WERI-Rb-1 (cell line): ENCODE measurements around the gene LNPEP.
A peak's percentile ranks its signal among the peaks of the same experiment; 100 is the strongest.

Experiments used
- DNase-seq: peaks from one replicate; pipeline ENCODE4 v3.0.0-alpha.2; 2020
- H3K27ac ChIP-seq: fragments of 250-450 bp; sonication (Bioruptor Pico); 2 replicates; pipeline ENCODE4 v1.5.1; 2020; ENCODE audit warnings: mild to moderate bottlenecking, moderate library complexity
- H3K27me3 ChIP-seq: fragments of 250-450 bp; sonication (Bioruptor Pico); 2 replicates; pipeline ENCODE4 v1.5.1; 2021; ENCODE audit warnings: mild to moderate bottlenecking, low read depth, moderate library complexity; ENCODE audit not compliant: insufficient read depth, severe bottlenecking
- H3K36me3 ChIP-seq: fragments of 250-450 bp; sonication (Bioruptor Pico); 2 replicates; pipeline ENCODE4 v1.5.1; 2020; ENCODE audit warnings: mild to moderate bottlenecking, moderate library complexity
- H3K4me3 ChIP-seq: 2 replicates; pipeline ENCODE4 v1.5.1; 2011; ENCODE audit warnings: low read depth, mild to moderate bottlenecking, control low read depth, low read length
- H3K9me3 ChIP-seq: fragments of 250-450 bp; sonication (Bioruptor Pico); 2 replicates; pipeline ENCODE4 v1.5.1; 2021; ENCODE audit warnings: mild to moderate bottlenecking, moderate library complexity; ENCODE audit not compliant: severe bottlenecking
- CTCF ChIP-seq: IDR thresholded peaks from 2 replicates; pipeline ENCODE4 v1.5.1; 2011; ENCODE audit warnings: low read depth, mild to moderate bottlenecking, control low read depth, inconsistent platforms, low read length

The LNPEP gene

DNA sequence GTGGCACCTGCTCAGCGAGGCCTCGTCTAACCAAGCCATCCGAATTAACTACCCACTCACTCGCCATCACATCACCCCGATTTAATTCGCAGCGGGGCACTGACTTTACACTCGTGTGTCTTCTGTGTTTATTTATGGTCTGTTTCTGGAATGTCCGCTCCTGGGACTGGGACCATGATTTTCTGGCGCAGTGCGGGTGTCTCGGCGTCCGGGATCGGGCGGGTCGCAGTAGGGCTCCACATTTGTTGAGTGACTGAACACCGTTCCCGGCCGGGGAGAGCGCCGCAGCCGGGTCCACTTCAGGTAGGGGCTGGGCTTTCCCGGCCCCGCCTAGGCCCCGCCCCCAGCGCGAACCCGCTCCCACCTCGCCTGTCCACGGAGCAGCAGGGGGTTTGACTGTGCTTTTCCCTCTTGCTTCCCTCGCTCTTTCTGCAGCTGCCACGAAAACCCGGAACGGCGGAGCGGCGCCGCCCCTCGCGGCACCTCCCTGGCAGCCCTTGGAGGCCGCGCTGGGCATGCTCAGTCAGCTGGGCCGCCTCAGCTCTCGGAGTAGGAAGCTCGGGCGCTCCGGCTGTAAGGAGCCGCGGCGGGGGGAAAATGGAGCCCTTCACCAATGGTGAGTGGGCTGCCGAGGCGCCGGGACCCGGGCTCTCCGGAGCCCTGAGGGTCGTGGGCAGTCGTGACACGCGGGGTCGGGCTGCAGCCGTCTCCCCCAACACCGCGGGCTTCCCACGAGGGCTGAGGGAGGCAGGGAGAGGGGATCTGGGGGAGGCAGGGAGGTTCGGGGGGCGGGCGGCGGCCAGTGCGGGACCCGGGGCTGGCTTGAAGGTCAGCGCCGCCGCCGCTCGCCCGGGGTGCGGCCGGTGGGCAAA is at the start of gene LNPEP:
TSS of gene LNPEP (plus strand) at position 522 of the 872 bp plus-strand sequence. CDS start at position 598, 76 bp downstream.
- Histone ChIP-seq H3K27ac (peak within 1 kb of the TSS; percentile 95), H3K4me3 (peak within 1 kb of the TSS; percentile 99), H3K27me3 (no peaks in the 10 kb centered on the region), H3K36me3 (no peaks in the 10 kb centered on the region), H3K9me3 (no peaks in the 10 kb centered on the region)
- peak; percentile 98 for DNase-seq
- no peak for TF ChIP-seq CTCF

GRCh38 chr5:96893342-96893741 is 42.5 kb upstream of the LNPEP start:
- Histone ChIP-seq H3K9me3 (no peaks in the 10 kb centered on the region), H3K27me3 (no peaks in the 10 kb centered on the region), H3K27ac (no peak overlapping the region), H3K36me3 (no peaks in the 10 kb centered on the region), H3K4me3 (no peak overlapping the region)
- no peak for DNase-seq
- no peak for TF ChIP-seq CTCF

DNA sequence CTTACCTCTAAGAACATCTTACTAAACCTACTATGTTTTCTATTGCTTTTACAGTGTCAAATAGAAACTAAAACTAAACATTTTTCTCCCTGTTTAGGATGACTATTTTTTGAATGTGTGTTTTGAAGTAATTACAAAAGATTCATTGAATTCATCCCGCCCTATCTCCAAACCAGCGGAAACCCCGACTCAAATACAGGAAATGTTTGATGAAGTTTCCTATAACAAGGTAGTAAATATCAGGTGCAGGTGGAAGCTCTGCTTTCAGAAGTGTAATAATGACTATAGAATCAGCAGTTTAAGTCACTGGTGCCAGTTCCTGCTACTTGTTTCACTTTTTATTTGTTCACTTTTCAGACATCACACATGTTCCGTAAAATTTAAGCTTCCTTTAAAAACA is 39.6 kb upstream of the LNPEP start:
- no peak overlapping the region for H3K4me3 ChIP-seq
- no peak for TF ChIP-seq CTCF
- H3K9me3 ChIP-seq: no peaks in the 10 kb centered on the region
- no peaks in the 10 kb centered on the region for H3K36me3 ChIP-seq
- no peak overlapping the region for H3K27ac ChIP-seq
- no peak for DNase-seq
- H3K27me3 ChIP-seq: no peaks in the 10 kb centered on the region

DNA sequence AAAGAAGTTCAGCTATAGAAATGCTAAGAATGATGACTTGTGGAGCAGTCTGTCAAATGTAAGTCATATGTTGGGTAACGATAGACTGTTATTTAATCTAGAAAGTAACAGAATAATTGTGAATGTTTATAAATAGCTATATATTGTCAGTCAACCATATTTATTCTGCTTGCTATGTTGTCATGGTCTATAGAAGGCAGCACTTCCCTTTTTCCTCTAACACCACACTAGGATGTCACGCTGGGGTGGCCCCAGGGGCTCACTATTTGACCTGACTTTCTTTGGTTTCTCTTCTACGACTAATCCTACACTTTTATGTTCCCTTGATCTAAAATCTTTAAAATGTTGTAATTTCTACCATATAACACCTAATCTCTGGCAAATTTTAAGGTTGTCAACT is 39.1 kb upstream of the LNPEP start:
- H3K9me3 ChIP-seq: no peaks in the 10 kb centered on the region
- H3K27me3 ChIP-seq: no peaks in the 10 kb centered on the region
- no peak overlapping the region for H3K27ac ChIP-seq
- H3K36me3 ChIP-seq: no peaks in the 10 kb centered on the region
- no peak overlapping the region for H3K4me3 ChIP-seq
- no peak for TF ChIP-seq CTCF
- no peak for DNase-seq

GRCh38 chr5:96901384-96901783 is 34.5 kb upstream of the LNPEP start:
- no peaks in the 10 kb centered on the region for H3K9me3 ChIP-seq
- no peaks in the 10 kb centered on the region for H3K27me3 ChIP-seq
- no peak overlapping the region for H3K4me3 ChIP-seq
- TF ChIP-seq CTCF: no peak
- no peaks in the 10 kb centered on the region for H3K36me3 ChIP-seq
- no peak overlapping the region for H3K27ac ChIP-seq
- no peak for DNase-seq
